GM19463 (cell line): Measurements from ENCODE around the gene GOLGA1.
A peak's percentile ranks its signal among the peaks of the same experiment; 100 is the strongest.
"Not testable (repeated sequence)": the region's sequence is repeated elsewhere in the genome, so short reads cannot be mapped to it uniquely, and the experiment has no call there.

Experiments
- ATAC-seq: cut with Tn5 transposase; IDR thresholded peaks from one replicate; pipeline ENCODE4 v1.9.1; 2021; ENCODE audit warnings: mild to moderate bottlenecking, moderate library complexity; ENCODE audit not compliant: unreplicated experiment

GOLGA1 gene

GRCh38 chr9:124940894-124941678 is at the start of gene GOLGA1:
TSS of gene GOLGA1 (minus strand) at chr9:124941083. CDS start at chr9:124938711, 2,372 bp downstream.
- peak; percentile 77 for ATAC-seq

GRCh38 chr9:124983698-124984097 is 42.8 kb upstream of the GOLGA1 start:
- no peak for ATAC-seq

GRCh38 chr9:124980431-124980830 is 39.5 kb upstream of the GOLGA1 start:
- no peak for ATAC-seq

- no peak for ATAC-seq
Measured at GRCh38 chr9:124975131-124975530, 34.2 kb upstream of the GOLGA1 start.

- ATAC-seq: no peak
Measured at GRCh38 chr9:124973807-124974206, 32.9 kb upstream of the GOLGA1 start.

- no peak for ATAC-seq
Measured at GRCh38 chr9:124972241-124972770, 31.4 kb upstream of the GOLGA1 start.

- no peak for ATAC-seq
Measured at GRCh38 chr9:124969401-124969800, 28.5 kb upstream of the GOLGA1 start.

- ATAC-seq: no peak
Measured at GRCh38 chr9:124968238-124968637, 27.4 kb upstream of the GOLGA1 start.

- ATAC-seq: not testable (repeated sequence)
Measured at GRCh38 chr9:124965775-124966568, 25.1 kb upstream of the GOLGA1 start.

GRCh38 chr9:124964604-124965003 is 23.7 kb upstream of the GOLGA1 start:
- no peak for ATAC-seq

GRCh38 chr9:124964056-124964455 is 23.2 kb upstream of the GOLGA1 start:
- ATAC-seq: no peak

GRCh38 chr9:124960409-124960752 is 19.5 kb upstream of the GOLGA1 start:
- ATAC-seq: no peak

- ATAC-seq: not testable (repeated sequence)
Measured at GRCh38 chr9:124959671-124960408, 19.0 kb upstream of the GOLGA1 start.

GRCh38 chr9:124954255-124954654 is 13.4 kb upstream of the GOLGA1 start:
- no peak for ATAC-seq

- no peak for ATAC-seq
Measured at GRCh38 chr9:124950050-124950718, 9.3 kb upstream of the GOLGA1 start.

GRCh38 chr9:124949387-124949786 is 8.5 kb upstream of the GOLGA1 start:
- no peak for ATAC-seq

- ATAC-seq: no peak
Measured at GRCh38 chr9:124947727-124948391, 7.0 kb upstream of the GOLGA1 start.

GRCh38 chr9:124946167-124946566 is 5.3 kb upstream of the GOLGA1 start:
- ATAC-seq: no peak

- peak; percentile 15 for ATAC-seq
Measured at GRCh38 chr9:124941679-124942561, 1.0 kb upstream of the GOLGA1 start.
